Amniotic stem cell (primary cell): ENCODE data around the gene MBNL1.

Source experiments
- DNase-seq: peaks from one replicate; lab custom pipeline; 2025; lab: John Stamatoyannopoulos, UW

MBNL1 gene

DNA sequence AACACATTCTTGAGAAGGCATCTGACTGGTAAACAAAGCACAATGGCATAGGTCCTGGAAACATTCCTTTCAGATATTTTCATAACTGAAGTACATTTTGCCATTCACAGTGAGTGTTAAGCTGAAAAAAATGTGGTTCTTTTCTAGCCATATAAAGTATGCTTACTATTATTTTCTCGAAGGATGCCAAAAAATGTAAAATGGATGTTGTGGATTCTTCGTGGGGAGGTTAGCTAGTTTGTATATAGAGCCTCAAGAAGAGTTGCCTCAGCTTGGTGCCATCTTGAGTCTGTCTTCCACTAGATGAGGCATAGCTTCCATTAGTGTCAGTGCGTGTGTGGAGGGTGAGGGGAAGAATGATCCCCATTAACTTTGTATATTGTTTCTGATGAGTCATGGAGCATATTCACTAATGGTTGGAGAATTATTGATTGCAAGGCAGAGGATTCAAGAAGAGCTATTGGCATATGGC lies 4.1 kb downstream of the MBNL1 start:
- DNase-seq: peak; percentile 75

DNA sequence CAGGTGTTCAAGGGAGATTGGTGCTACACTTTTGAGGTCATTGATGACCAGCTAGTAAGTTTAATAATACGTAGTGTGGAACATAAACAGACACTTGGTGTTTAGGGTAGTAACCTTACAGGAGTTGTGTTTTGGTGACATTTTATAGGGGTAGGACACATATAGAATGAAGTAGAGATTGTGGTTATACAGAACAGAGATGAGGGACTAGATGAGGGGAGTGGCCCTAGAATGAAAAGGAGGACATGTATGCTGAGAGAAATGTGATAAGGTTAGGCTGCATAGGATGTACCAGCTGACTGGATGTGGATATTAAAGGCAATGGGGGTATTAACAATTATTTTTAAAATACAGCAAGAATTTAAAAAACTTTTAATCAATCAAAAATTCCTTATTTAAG lies 8.0 kb downstream of the MBNL1 start:
- no peak for DNase-seq

- DNase-seq: no peak
Observed at GRCh38 chr3:152277198-152277597, 8.5 kb downstream of the MBNL1 start.

- DNase-seq: no peak
Observed at GRCh38 chr3:152278756-152279427, 10.2 kb downstream of the MBNL1 start.

DNA sequence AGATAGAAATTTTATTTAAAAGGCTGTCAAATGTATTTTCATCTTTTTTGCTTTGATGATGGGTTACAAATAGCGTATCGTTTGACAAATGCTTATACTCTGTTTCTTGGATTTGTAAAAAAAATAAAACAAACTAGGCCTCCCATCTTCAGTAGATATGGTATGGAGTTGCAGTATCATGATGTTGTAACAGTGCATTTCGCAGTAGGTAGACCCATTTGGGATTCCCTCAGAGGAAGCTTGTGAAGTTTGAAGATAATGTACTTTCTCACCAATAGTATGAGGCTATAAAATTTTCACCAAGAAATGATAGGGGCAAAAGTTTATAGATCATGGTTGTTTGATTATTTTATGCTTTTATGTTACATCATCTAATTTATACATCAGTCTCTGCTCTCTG lies 10.8 kb downstream of the MBNL1 start:
- no peak for DNase-seq

- no peak for DNase-seq
Observed at GRCh38 chr3:152280539-152280938, 11.8 kb downstream of the MBNL1 start.

- DNase-seq: no peak
Observed at GRCh38 chr3:152281133-152281713, 12.5 kb downstream of the MBNL1 start.

DNA sequence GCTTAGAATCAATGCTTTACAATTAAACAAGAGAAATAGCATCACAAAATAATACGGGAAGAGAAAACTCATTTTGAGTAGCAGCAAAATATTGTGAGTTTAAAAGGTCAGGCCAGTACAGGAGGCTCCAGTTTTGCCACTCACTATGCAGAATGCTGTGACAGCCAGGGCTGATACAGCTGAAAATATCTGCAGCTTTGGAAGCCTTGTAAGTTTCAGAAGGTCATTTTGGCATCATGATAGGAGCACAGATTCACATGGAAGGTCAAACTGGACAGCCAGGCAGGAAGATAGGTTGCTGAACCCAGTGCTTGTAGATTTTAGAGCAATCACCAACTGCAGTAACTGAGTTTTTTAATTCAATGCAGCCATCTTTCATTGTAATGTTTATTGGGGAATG lies 14.1 kb downstream of the MBNL1 start:
- DNase-seq: no peak

DNA sequence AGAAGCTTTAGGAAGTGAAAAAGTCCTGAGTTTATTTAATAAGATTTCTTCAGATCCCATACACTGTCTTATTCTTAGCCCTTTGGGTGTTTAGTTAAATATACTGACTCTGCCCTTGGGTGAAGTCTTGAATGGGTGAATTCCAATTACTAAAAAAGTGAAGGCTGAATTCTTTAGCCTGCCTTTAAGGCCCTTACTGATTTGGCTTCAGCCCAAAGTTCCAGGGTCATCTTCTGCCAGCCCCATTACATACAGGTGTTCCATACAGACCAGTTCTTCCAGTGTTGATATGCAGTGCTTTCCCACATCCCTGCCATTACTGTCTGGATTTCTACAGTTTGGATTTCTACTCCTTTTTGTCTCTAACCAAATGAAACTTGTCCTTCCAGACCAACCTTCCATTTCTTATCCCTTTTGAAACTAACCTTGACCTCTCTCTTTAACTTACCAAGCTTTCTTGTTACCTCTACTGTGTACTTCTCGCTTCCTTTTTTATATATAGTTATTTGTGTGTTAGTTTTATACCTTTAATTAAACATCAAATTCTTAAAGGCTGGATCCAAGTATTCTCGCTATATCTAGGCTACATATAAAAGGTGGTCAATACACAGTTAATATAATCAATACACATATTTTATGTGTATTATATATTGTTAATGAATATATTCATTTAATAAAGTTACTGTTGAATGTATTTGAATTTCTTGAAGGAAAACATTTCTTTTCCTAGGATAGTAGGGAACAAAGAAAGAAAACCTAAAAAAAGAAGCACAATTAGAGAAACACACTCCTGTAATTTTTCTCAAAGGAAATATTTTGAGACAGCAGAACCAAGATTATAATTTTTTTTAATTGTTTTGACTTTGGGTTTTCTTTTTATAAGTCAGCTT lies 15.0 kb downstream of the MBNL1 start:
- no peak for DNase-seq

- DNase-seq: no peak
Observed at GRCh38 chr3:152284906-152285305, 16.2 kb downstream of the MBNL1 start.

DNA sequence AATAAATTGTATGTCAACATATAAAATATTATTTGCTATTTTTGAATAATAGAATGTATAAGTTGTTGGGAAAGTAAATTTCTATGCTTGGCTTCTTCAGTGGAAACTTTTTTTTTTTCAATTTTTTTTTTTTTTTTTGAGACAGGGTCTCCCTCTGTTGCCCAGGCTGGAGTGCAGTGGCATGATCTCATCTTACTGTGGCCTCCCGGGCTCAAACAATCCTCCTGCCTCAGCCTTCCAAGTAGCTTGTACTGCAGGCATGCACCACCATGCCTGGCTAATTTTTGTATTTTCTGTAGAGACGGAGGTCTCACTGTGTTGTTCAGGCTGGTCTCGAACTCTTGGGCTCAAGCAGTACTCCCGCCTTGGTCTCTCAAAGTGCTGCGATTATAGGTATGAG lies 16.8 kb downstream of the MBNL1 start:
- no peak for DNase-seq

DNA sequence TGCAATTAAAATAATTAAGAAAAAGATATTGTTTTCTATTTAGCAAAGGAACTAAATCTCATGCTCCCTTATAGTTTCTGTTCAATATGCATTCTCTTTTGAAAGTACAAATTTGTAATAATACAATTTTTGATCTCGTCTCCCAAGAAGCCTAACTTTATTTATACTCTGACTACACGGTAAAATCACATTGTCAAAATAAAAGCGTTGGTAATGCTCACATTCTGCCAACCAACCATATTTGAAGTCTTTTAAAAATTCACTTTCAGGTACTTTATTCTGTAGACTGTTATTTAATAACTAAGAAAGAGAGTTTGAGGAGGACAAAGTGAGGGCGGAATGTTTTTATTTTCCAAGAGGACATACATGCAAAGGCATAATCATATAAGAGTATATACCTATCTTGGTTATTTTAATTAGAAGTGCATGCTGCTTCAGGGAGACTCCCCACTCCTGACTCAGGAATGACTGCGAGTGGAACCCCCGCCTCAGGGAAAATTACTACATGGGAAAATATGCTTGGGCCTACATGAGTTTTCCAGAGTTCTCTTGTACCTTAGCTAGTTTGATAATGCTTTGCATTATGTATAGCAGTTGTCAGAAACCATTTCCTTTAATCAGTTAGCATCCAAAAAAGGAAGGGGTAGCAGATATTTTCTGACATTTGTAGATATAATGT lies 19.3 kb downstream of the MBNL1 start:
- DNase-seq: peak; percentile 35

GRCh38 chr3:152288681-152289080 lies 20.0 kb downstream of the MBNL1 start:
- no peak for DNase-seq

- no peak for DNase-seq
Observed at GRCh38 chr3:152289708-152290107, 21.0 kb downstream of the MBNL1 start.

GRCh38 chr3:152290374-152290773 lies 21.6 kb downstream of the MBNL1 start:
- no peak for DNase-seq

DNA sequence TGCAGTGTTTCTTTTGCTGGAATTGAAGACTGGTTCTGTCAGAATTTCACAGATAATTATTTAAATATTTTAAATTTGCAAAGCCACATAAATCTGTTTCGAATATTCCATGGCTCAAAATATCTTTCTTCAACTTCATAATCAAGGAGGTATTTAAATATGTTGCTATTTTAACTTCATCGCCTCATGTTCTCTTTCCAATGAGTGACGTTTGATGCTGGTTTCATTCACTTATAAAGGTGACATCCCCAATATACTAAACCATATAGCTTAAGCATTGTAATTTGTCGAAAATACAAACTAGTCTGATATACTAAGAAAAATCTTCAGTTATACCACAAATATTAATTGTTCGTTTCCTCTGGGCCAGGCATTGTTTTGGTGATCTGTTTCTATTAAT lies 22.5 kb downstream of the MBNL1 start:
- DNase-seq: no peak

- DNase-seq: no peak
Observed at GRCh38 chr3:152291649-152292066, 22.9 kb downstream of the MBNL1 start.

DNA sequence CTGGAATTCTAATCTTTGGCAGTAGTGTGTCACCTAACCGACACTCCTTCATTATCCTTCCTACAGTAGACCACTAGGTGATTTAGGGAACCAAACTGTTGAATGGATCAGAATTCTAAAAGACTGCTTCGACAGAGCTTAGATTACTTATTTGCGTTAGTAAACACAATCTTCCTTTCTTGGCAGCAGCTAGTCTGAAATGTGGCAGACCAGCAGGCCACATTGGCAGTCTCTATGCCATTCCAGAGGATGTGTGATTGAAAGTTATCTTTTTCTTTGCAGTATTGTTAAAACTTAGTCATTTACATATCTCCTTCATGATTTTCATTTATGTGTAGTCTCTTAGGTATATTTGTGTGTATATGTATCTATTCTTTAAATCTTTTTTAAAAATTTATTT lies 23.6 kb downstream of the MBNL1 start:
- no peak for DNase-seq

DNA sequence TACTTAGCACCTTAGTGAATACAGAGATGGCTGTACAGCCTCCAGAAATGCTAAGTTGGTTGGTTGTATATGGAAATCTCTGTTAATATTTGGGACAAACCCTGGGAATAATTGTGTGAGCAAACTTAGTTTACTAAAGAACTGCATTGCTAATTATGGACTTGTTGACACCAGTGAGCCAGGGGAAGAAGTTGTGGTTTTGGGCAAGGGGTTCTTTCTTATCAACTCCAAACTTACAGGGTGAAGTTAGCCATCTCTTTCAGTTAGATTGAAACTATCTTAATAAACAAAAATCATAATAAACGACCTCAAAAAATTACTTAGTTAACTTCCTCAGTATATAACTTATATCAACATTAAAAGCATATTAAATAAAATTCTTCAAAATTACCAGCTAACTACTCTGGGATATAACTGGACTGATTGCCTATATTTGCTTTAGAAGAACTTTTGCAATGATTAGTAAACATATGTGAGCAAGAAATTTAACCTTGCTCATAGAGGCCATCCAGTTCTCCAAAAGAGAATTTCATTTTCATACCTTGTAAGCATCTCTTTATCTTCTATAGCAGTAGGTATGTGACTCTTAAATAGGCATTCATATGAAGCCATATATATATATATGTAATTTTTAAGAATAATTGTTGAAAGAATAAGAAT lies 24.7 kb downstream of the MBNL1 start:
- DNase-seq: no peak

DNA sequence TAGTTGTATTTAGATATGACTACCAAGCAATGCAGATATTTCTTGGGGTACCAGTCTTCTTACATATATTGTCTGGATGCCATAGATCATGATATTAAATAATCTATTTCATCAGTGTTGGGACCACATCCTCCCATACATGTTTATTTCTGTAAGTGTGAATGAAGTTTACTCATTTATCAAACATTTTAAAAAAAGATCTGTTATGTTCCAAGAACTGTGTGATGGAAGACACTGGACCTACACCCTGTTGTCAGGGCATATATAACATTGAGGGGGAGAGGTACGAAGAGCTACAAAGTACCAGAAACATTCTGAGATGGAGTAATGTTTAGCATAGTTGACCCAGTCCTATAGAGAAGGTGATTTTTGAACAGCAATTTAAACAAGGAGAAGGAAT lies 26.6 kb downstream of the MBNL1 start:
- no peak for DNase-seq

DNA sequence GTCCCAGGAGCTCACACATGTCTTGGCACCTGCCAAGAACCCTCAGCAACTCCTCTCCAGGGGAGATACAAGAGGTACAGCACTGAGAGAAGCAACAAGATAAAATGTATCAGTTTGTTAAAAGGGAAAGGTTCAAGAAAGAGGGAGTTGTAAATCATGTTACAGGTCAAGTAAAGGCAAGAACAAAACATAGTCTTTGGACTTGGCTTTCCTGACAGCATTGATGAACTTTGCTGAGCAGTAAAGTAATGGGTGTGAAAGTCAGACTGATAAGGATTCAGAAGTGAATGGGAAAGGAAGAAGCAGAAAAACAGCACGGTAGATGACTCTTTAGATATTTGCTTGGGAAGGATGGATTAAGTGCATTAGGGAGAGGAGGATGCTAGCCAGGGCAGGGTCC lies 27.1 kb downstream of the MBNL1 start:
- no peak for DNase-seq

GRCh38 chr3:152296382-152296781 lies 27.7 kb downstream of the MBNL1 start:
- DNase-seq: no peak
